GM23338 (cell line): ENCODE data around the gene AP5Z1. TPM values are rescaled to one million over a fixed set of nuclear protein-coding genes. Genes with fewer than 3 reads are reported as not detected.

ENCODE experiments used
- ATAC-seq: fragments of 200-7000 bp; cut with Tn5 transposase; 3 replicates; pipeline ENCODE4 v1.9.1; 2020
- DNase-seq: peaks from one replicate; pipeline ENCODE4 v3.0.0-alpha.2; 2015; ENCODE audit warnings: low spot score
- H2AFZ ChIP-seq: fragments of 200-600 bp; sonication (generic); 2 replicates; pipeline ENCODE4 v1.8.0; 2016; ENCODE audit warnings: antibody characterized with exemption, mild to moderate bottlenecking, moderate library complexity
- H3F3A ChIP-seq: fragments of 200-600 bp; sonication (generic); replicated peaks from 2 replicates; pipeline ENCODE4 v1.8.0; 2017; ENCODE audit warnings: antibody characterized with exemption, mixed run types, low read depth
- H3K27ac ChIP-seq: fragments of 200-600 bp; sonication (generic); 2 replicates; pipeline ENCODE4 v1.6.1; 2016; ENCODE audit warnings: low read depth
- H3K27me3 ChIP-seq: fragments of 200-600 bp; sonication (generic); 2 replicates; pipeline ENCODE4 v1.8.0; 2016; ENCODE audit warnings: mild to moderate bottlenecking, mixed run types, moderate library complexity; ENCODE audit not compliant: insufficient read depth
- H3K36me3 ChIP-seq: fragments of 200-600 bp; sonication (generic); 2 replicates; pipeline ENCODE4 v1.8.0; 2016; ENCODE audit warnings: mild to moderate bottlenecking; ENCODE audit not compliant: insufficient read depth
- H3K4me1 ChIP-seq: fragments of 200-600 bp; sonication (generic); 2 replicates; pipeline ENCODE4 v1.8.0; 2016; ENCODE audit warnings: mild to moderate bottlenecking, moderate library complexity; ENCODE audit not compliant: insufficient read depth
- H3K4me2 ChIP-seq: fragments of 200-600 bp; sonication (generic); 2 replicates; pipeline ENCODE4 v1.7.1; 2017; ENCODE audit warnings: mixed run types
- H3K4me3 ChIP-seq: fragments of 200-600 bp; sonication (generic); 2 replicates; pipeline ENCODE4 v1.6.1; 2016; ENCODE audit warnings: mixed run types
- H3K79me2 ChIP-seq: fragments of 200-600 bp; sonication (generic); replicated peaks from 2 replicates; pipeline ENCODE4 v1.8.0; 2017; ENCODE audit warnings: mild to moderate bottlenecking; ENCODE audit not compliant: insufficient read depth
- H3K9me2 ChIP-seq: fragments of 200-600 bp; sonication (generic); 2 replicates; pipeline ENCODE4 v1.8.0; 2017; ENCODE audit not compliant: insufficient read depth
- H4K20me1 ChIP-seq: fragments of 200-600 bp; sonication (generic); replicated peaks from 2 replicates; pipeline ENCODE4 v1.8.0; 2017; ENCODE audit warnings: mild to moderate bottlenecking; ENCODE audit not compliant: insufficient read depth
- H3K27ac Mint-ChIP-seq: 2 replicates; pipeline ENCODE4 v1.8.0; 2020; ENCODE audit warnings: inconsistent platforms, mild to moderate bottlenecking, moderate library complexity, mixed read lengths
- H3K27me3 Mint-ChIP-seq: 3 replicates; pipeline ENCODE4 v1.8.0; 2022; ENCODE audit warnings: low read depth, mild to moderate bottlenecking, moderate library complexity, mixed read lengths, inconsistent platforms; ENCODE audit not compliant: insufficient read depth, poor library complexity
- H3K36me3 Mint-ChIP-seq: 3 replicates; pipeline ENCODE4 v1.8.0; 2021; ENCODE audit warnings: low read depth, mild to moderate bottlenecking, inconsistent platforms, moderate library complexity, mixed read lengths
- H3K4me1 Mint-ChIP-seq: 3 replicates; pipeline ENCODE4 v1.8.0; 2020; ENCODE audit warnings: mild to moderate bottlenecking, inconsistent platforms, mixed read lengths
- H3K4me3 Mint-ChIP-seq: 3 replicates; pipeline ENCODE4 v1.8.0; 2021; ENCODE audit warnings: moderate library complexity, mild to moderate bottlenecking, inconsistent platforms, mixed read lengths
- H3K9me3 Mint-ChIP-seq: 3 replicates; pipeline ENCODE4 v1.8.0; 2020; ENCODE audit warnings: moderate library complexity, mild to moderate bottlenecking, inconsistent platforms, mixed read lengths
- CREB1 ChIP-seq: fragments of 250-450 bp; sonication (Bioruptor Pico); IDR thresholded peaks from 2 replicates; pipeline ENCODE4 v1.5.0; 2020; ENCODE audit warnings: low read depth, mild to moderate bottlenecking, moderate library complexity
- CTCF ChIP-seq, 2 experiments: fragments of 200-600 bp in 1 of 2; sonication (generic) in 1 of 2; conservative IDR thresholded peaks; 2 replicates each; pipeline versions ENCODE4 v1.5.1 to v1.6.1; 2016 to 2017; ENCODE audit warnings: antibody characterized with exemption in 2 of 2, low read depth in 2 of 2, mild to moderate bottlenecking in 2 of 2, moderate library complexity in 1 of 2
- ETS1 ChIP-seq: IDR thresholded peaks from 2 replicates; pipeline ENCODE4 v1.6.1; 2016; ENCODE audit warnings: antibody characterized with exemption
- EZH2 ChIP-seq: fragments of 200-600 bp; sonication (generic); IDR thresholded peaks from one replicate; pipeline ENCODE4 v1.8.0; 2017; ENCODE audit warnings: antibody characterized with exemption, mild to moderate bottlenecking, low read depth; ENCODE audit not compliant: unreplicated experiment
- NANOG ChIP-seq: IDR thresholded peaks from 2 replicates; pipeline ENCODE4 v1.6.1; 2016; ENCODE audit warnings: antibody characterized with exemption, borderline replicate concordance
- STAT1 ChIP-seq: IDR thresholded peaks from one replicate; pipeline ENCODE4 v1.6.1; 2016; ENCODE audit warnings: antibody characterized with exemption; ENCODE audit not compliant: unreplicated experiment
- ZNF462 ChIP-seq: fragments of 250-450 bp; sonication (Bioruptor Pico); IDR thresholded peaks from 2 replicates; pipeline ENCODE4 v1.5.0; 2020; ENCODE audit warnings: mild to moderate bottlenecking, moderate library complexity
- polyA plus RNA-seq: library from polyadenylated mRNA; unstranded; fragments of >200 nt; fragmentation: Nextera tagmentation; extraction: Ambion mirVana; gene quantifications from 2 replicates; pipeline ENCODE4 v1.2.1, GENCODE V29; 2016
- total RNA-seq: library from RNA; depleted of rRNA; stranded (reverse); fragments of >200 nt; shearing (Covaris generic); gene quantifications from 2 replicates; pipeline ENCODE4 v1.2.3, GENCODE V29; 2014

The AP5Z1 gene
- total and polyA plus RNA-seq, 2 experiments from 2014 or later = 16.3 to 31.2 TPM

- no peak for TF ChIP-seq ZNF462 (CRISPR knock-in tag)
These were observed 16.6 kb upstream of the AP5Z1 start (continued) for GRCh38 chr7:4758791-4759190.

GRCh38 chr7:4759211-4759610, 16.2 kb upstream of the AP5Z1 start:
- no peaks in the 10 kb centered on the region for H3F3A ChIP-seq
- H3K4me3 ChIP-seq = no peak overlapping the region
- H3K79me2 ChIP-seq = no peaks in the 10 kb centered on the region
- H3K27me3 ChIP-seq = no peaks in the 10 kb centered on the region
- H3K36me3 ChIP-seq = no peaks in the 10 kb centered on the region; the same call in 1 of the 2 replicates
- H3K27ac ChIP-seq = no peak overlapping the region
- no peak for DNase-seq
- no peak overlapping the region for H2AFZ ChIP-seq
- Mint-ChIP-seq H3K27ac (no peak overlapping the region), H3K4me3 (no peak overlapping the region), H3K27me3 (no peaks in the 10 kb centered on the region), H3K9me3 (no peaks in the 10 kb centered on the region), H3K4me1 (no peaks in the 10 kb centered on the region), H3K36me3 (peaks cover 16% of the 10 kb centered on the region)
- no peak overlapping the region for H3K4me2 ChIP-seq
- H4K20me1 ChIP-seq = no peaks in the 10 kb centered on the region; the same call in 1 of the 2 replicates
- no peaks in the 10 kb centered on the region for H3K9me2 ChIP-seq
- no peaks in the 10 kb centered on the region for H3K4me1 ChIP-seq
- no peak for ATAC-seq
- TF ChIP-seq ETS1 (no peak), ZNF462 (CRISPR knock-in tag) (no peak), STAT1 (no peak), CREB1 (no peak), EZH2 (no peak), NANOG (no peak), CTCF (conservative IDR thresholded peaks at IDR 0.05; ENCODE audit: low read depth in 2 of 2) (no peak)
